A549 (cell line): ENCODE results near the gene CALCB. TPM values are rescaled to one million over a fixed set of nuclear protein-coding genes. Genes with fewer than 3 reads are reported as not detected.

Experiments used
- ATAC-seq, 2 experiments: fragments of 200-7000 bp in 1 of 2; fragments of >200 bp in 1 of 2; cut with Nextera tagmentation in 1 of 2; cut with Tn5 transposase in 1 of 2; 3 replicates each; pipeline versions ENCODE4 v1.8.0 to v1.9.1; 2018 to 2020; ENCODE audit warnings: mild to moderate bottlenecking in 1 of 2, moderate library complexity in 1 of 2
- CTCF ChIA-PET: fragments of 300-600 bp; sonication (Branson Sonifier 250); formaldehyde crosslinking; extraction: SDS; loops from one replicate; lab custom pipeline; 2021; ENCODE audit warnings: antibody characterized with exemption, inconsistent platforms; lab: Yijun Ruan, JAX
- POLR2A ChIA-PET: fragments of 350-600 bp; formaldehyde crosslinking; extraction: SDS; loops from one replicate; lab custom pipeline; 2021; ENCODE audit warnings: antibody characterized with exemption, inconsistent platforms; lab: Yijun Ruan, JAX
- DNase-seq, 2 experiments: peaks; one replicate each; pipeline versions ENCODE4 v3.0.0 to v3.0.0-alpha.2; 2011 to 2016; ENCODE audit warnings: low read depth in 1 of 2, low spot score in 1 of 2
- FAIRE-seq: peaks from 2 replicates; lab custom pipeline; 2011; peaks lifted over from hg19 to GRCh38; lab: Jason Lieb, UNC
- H3K27ac ChIP-seq, 2 experiments: fragments of >200 bp; sonication (Bioruptor Twin); formaldehyde crosslinking; 3 replicates each; pipeline ENCODE4 v1.5.1; 2016 to 2017
- H3K4me1 ChIP-seq: fragments of >200 bp; sonication (Bioruptor Twin); formaldehyde crosslinking; 3 replicates; pipeline ENCODE4 v1.6.1; 2016
- H3K4me2 ChIP-seq: fragments of >200 bp; sonication (Bioruptor Twin); formaldehyde crosslinking; 3 replicates; pipeline ENCODE4 v1.6.1; 2016
- H3K4me3 ChIP-seq: fragments of >200 bp; sonication (Bioruptor Twin); formaldehyde crosslinking; 3 replicates; pipeline ENCODE4 v1.5.1; 2016
- H3K9me3 ChIP-seq: fragments of >200 bp; sonication (Bioruptor Twin); formaldehyde crosslinking; 3 replicates; pipeline ENCODE4 v1.6.1; 2016
- BCL3 ChIP-seq: fragments of >200 bp; sonication (Bioruptor Twin); formaldehyde crosslinking; IDR thresholded peaks from 3 replicates; pipeline ENCODE4 v1.6.1; 2016
- BHLHE40 ChIP-seq: IDR thresholded peaks from 2 replicates; pipeline ENCODE4 v1.6.1; 2012; ENCODE audit warnings: low read depth, low read length, inconsistent platforms
- CBX2 ChIP-seq: fragments of 200-600 bp; sonication (generic); IDR thresholded peaks from 2 replicates; pipeline ENCODE4 v1.6.1; 2016; ENCODE audit warnings: low read depth, mild to moderate bottlenecking, borderline replicate concordance
- CBX8 ChIP-seq: fragments of 200-600 bp; sonication (generic); IDR thresholded peaks from 2 replicates; pipeline ENCODE4 v1.6.1; 2016
- E2F6 ChIP-seq: IDR thresholded peaks from 2 replicates; pipeline ENCODE4 v1.6.1; 2012; ENCODE audit warnings: low read depth, borderline replicate concordance
- ELK1 ChIP-seq: fragments of 150-350 bp; IDR thresholded peaks from 2 replicates; pipeline ENCODE4 v1.6.1; 2014; ENCODE audit warnings: low read depth, mild to moderate bottlenecking, low read length
- EP300 ChIP-seq, 2 experiments: fragments of >200 bp; sonication (Bioruptor Twin); formaldehyde crosslinking; IDR thresholded peaks; 2 replicates in 1 of 2; 3 replicates in 1 of 2; pipeline ENCODE4 v1.6.1; 2016 to 2017
- HES2 ChIP-seq: fragments of >200 bp; sonication (Bioruptor Twin); formaldehyde crosslinking; IDR thresholded peaks from 2 replicates; pipeline ENCODE4 v1.6.1; 2016
- HEYL ChIP-seq: fragments of 250-450 bp; sonication (Bioruptor Pico); IDR thresholded peaks from 2 replicates; pipeline ENCODE4 v1.8.0; 2021; ENCODE audit warnings: mild to moderate bottlenecking, moderate library complexity
- HMGXB4 ChIP-seq: fragments of 250-450 bp; sonication (Bioruptor Pico); IDR thresholded peaks from 2 replicates; pipeline ENCODE4 v1.5.0; 2021; ENCODE audit warnings: mild to moderate bottlenecking, moderate library complexity, borderline replicate concordance
- JUN ChIP-seq, 2 experiments: fragments of >200 bp; sonication (Bioruptor Twin); formaldehyde crosslinking; IDR thresholded peaks; 2 replicates in 1 of 2; 3 replicates in 1 of 2; pipeline ENCODE4 v1.6.1; 2016 to 2017
- JUNB ChIP-seq: fragments of >200 bp; sonication (Bioruptor Twin); formaldehyde crosslinking; IDR thresholded peaks from 2 replicates; pipeline ENCODE4 v1.6.1; 2016
- KDM1A ChIP-seq: fragments of 200-600 bp; sonication (generic); IDR thresholded peaks from 2 replicates; pipeline ENCODE4 v1.6.1; 2016; ENCODE audit warnings: low read depth, mild to moderate bottlenecking
- NFE2L2 ChIP-seq: fragments of 150-350 bp; conservative IDR thresholded peaks from 2 replicates; pipeline ENCODE4 v1.6.1; 2014; ENCODE audit warnings: low read length
- PBX3 ChIP-seq: IDR thresholded peaks from 2 replicates; pipeline ENCODE4 v1.6.1; 2012
- PHF8 ChIP-seq: fragments of 200-600 bp; sonication (generic); IDR thresholded peaks from 2 replicates; pipeline ENCODE4 v1.6.1; 2016; ENCODE audit warnings: low read depth, mild to moderate bottlenecking, antibody characterized with exemption, moderate library complexity, borderline replicate concordance
- RCOR1 ChIP-seq: fragments of 150-350 bp; IDR thresholded peaks from 2 replicates; pipeline ENCODE4 v1.6.1; 2014; ENCODE audit warnings: antibody characterized with exemption, low read length, low read depth
- SREBF2 ChIP-seq: fragments of 450-650 bp; IDR thresholded peaks from 2 replicates; pipeline ENCODE4 v1.6.1; 2014; ENCODE audit warnings: mild to moderate bottlenecking, moderate library complexity
- USF2 ChIP-seq: fragments of 450-650 bp; IDR thresholded peaks from 2 replicates; pipeline ENCODE4 v1.6.1; 2014; ENCODE audit warnings: antibody characterized with exemption
- ZFP36 ChIP-seq: fragments of 450-650 bp; IDR thresholded peaks from 2 replicates; pipeline ENCODE4 v1.6.1; 2014; ENCODE audit warnings: borderline replicate concordance; ENCODE audit not compliant: partially characterized antibody
- ZSCAN20 ChIP-seq: fragments of 250-450 bp; sonication (Bioruptor Pico); IDR thresholded peaks from 2 replicates; pipeline ENCODE4 v1.8.0; 2022; ENCODE audit warnings: mild to moderate bottlenecking, moderate library complexity
- whole genome bisulfite sequencing: methylation state at CpG from one replicate; pipeline ENCODE4 v1.1.6; 2017; ENCODE audit errors: missing lambda C conversion rate; 5-methylcytosine and 5-hydroxymethylcytosine counted together
- polyA plus RNA-seq, 4 experiments: library from polyadenylated mRNA; depleted of rRNA in 3 of 4; stranded (reverse); fragments of >200 nt; fragmentation: RNase III in 1 of 4; extraction: RNeasy Plus Mini Kit Qiagen cat#74134 plus additional on column Dnase treatment in 1 of 4; gene quantifications; 2 replicates in 3 of 4; 3 replicates in 1 of 4; pipeline ENCODE4 v1.2.3, GENCODE V29; 2011 to 2017

The CALCB gene
- polyA plus RNA-seq, 2 of the 4 experiments (the other 2 are of a cell fraction), result 0.39 TPM; not detected in 1

- TF ChIP-seq BHLHE40, result no peak
- TF ChIP-seq KDM1A, result no peak
- no peak for TF ChIP-seq CBX2
- TF ChIP-seq PBX3, result no peak
- no peak for TF ChIP-seq USF2
- no peak for TF ChIP-seq JUN (IDR thresholded peaks at IDR 0.05)
- no peak for TF ChIP-seq CBX8
- TF ChIP-seq HEYL, result no peak
- TF ChIP-seq ZFP36, result no peak
- TF ChIP-seq, all 56 proteins: peak for 0
- POLR2A ChIA-PET, result interaction anchor here (0.7 kb wide), 1 partner anchor 183 kb away, joined by 3 read pairs; the partner anchor contains the start of gene CYP2R1
- H3K4me2 ChIP-seq, result no peak overlapping the region; the same call in 2 of the 3 replicates
- FAIRE-seq (no peak), DNase-seq (no peak), ATAC-seq (no peak)
- H3K4me1 ChIP-seq, result peaks cover 17% of the 10 kb centered on the region
- CTCF ChIA-PET, result interaction anchor here (0.8 to 5.1 kb wide), 49 partner anchors 9 to 540 kb away, joined by 3 to 129 read pairs (median 5); partner anchors contain the start of gene CYP2R1
- 1% methylated on average over 4 of the region's 4 CpGs for WGBS
- H3K9me3 ChIP-seq, result no peaks in the 10 kb centered on the region
- H3K27ac ChIP-seq, result no peak overlapping the region
- no peak overlapping the region for H3K4me3 ChIP-seq
These were observed 1.8 kb downstream of the CALCB start for GRCh38 chr11:15075162-15075526.

GRCh38 chr11:15091175-15091574 is 17.8 kb downstream of the CALCB start:
- Histone ChIP-seq H3K9me3 (no peaks in the 10 kb centered on the region; the same call in 2 of the 3 replicates), H3K4me1 (no peaks in the 10 kb centered on the region), H3K4me2 (no peak overlapping the region), H3K4me3 (no peak overlapping the region), H3K27ac (no peak overlapping the region)
- POLR2A ChIA-PET, result no interaction called here
- no peak for DNase-seq
- no peak for FAIRE-seq
- CTCF ChIA-PET, result interaction anchor here (1.6 to 4.0 kb wide), 3 partner anchors 9 to 25 kb away, joined by 4 to 24 read pairs (median 22); partner anchors contain the start of gene CALCB
- TF ChIP-seq BCL3 (no peak), ELK1 (no peak), SREBF2 (no peak), EP300 (IDR thresholded peaks at IDR 0.05) (no peak), E2F6 (no peak), JUNB (no peak), RCOR1 (no peak), PBX3 (no peak), ZSCAN20 (no peak), KDM1A (no peak), NFE2L2 (no peak), HES2 (no peak), PHF8 (no peak), HMGXB4 (CRISPR knock-in tag) (no peak)
- ATAC-seq, result no peak
